Osteoblast (primary cell): ENCODE measurements around the gene ROS1. TPM values are rescaled to one million over a fixed set of nuclear protein-coding genes. Genes with fewer than 3 reads are reported as not detected.

Experiments used
- DNase-seq: peaks from one replicate; pipeline ENCODE4 v3.0.0; 2011; ENCODE audit warnings: low spot score, mixed read lengths; ENCODE audit not compliant: insufficient read length; ENCODE audit errors: missing footprints
- H2AFZ ChIP-seq: 2 replicates; pipeline ENCODE4 v1.6.0; 2011; ENCODE audit warnings: mild to moderate bottlenecking, low read length
- H3K27ac ChIP-seq: 2 replicates; pipeline ENCODE4 v1.5.1; 2011; ENCODE audit warnings: mild to moderate bottlenecking, low read depth, low read length, moderate library complexity
- H3K27me3 ChIP-seq: 2 replicates; pipeline ENCODE4 v1.6.0; 2012; ENCODE audit warnings: mild to moderate bottlenecking, control low read depth, inconsistent platforms, low read length, moderate library complexity; ENCODE audit not compliant: insufficient read depth
- H3K36me3 ChIP-seq: 2 replicates; pipeline ENCODE4 v1.5.1; 2011; ENCODE audit warnings: mild to moderate bottlenecking, low read length, control low read depth, moderate library complexity; ENCODE audit not compliant: insufficient read depth
- H3K4me1 ChIP-seq: 2 replicates; pipeline ENCODE4 v1.5.1; 2011; ENCODE audit warnings: mild to moderate bottlenecking, low read length, control low read depth, moderate library complexity; ENCODE audit not compliant: insufficient read depth
- H3K4me2 ChIP-seq: 2 replicates; pipeline ENCODE4 v1.6.0; 2011; ENCODE audit warnings: mild to moderate bottlenecking, low read length; ENCODE audit not compliant: insufficient read depth
- H3K4me3 ChIP-seq: fragments of 200-600 bp; sonication (generic); 3 replicates; pipeline ENCODE4 v1.5.1; 2012; ENCODE audit warnings: mild to moderate bottlenecking, low read length, inconsistent platforms; ENCODE audit not compliant: insufficient read depth
- H3K79me2 ChIP-seq: 2 replicates; pipeline ENCODE4 v1.6.0; 2012; ENCODE audit warnings: mild to moderate bottlenecking, low read length, control low read depth, inconsistent platforms; ENCODE audit not compliant: insufficient read depth
- H3K9me3 ChIP-seq: 2 replicates; pipeline ENCODE4 v1.5.1; 2011; ENCODE audit warnings: low read depth, low read length, control low read depth
- H4K20me1 ChIP-seq: 2 replicates; pipeline ENCODE4 v1.6.0; 2012; ENCODE audit warnings: mild to moderate bottlenecking, low read length, control low read depth; ENCODE audit not compliant: insufficient read depth
- CTCF ChIP-seq: IDR thresholded peaks from 2 replicates; pipeline ENCODE4 v1.5.1; 2011; ENCODE audit warnings: mild to moderate bottlenecking, low read depth, low read length, moderate library complexity; ENCODE audit errors: extremely low read depth
- total RNA-seq: library from RNA; depleted of rRNA; stranded (reverse); fragments of >200 nt; gene quantifications from 2 replicates; pipeline ENCODE4 v1.2.3, GENCODE V29; 2012

ROS1 gene
- total RNA-seq, 1 donor = 1.4 TPM

DNA sequence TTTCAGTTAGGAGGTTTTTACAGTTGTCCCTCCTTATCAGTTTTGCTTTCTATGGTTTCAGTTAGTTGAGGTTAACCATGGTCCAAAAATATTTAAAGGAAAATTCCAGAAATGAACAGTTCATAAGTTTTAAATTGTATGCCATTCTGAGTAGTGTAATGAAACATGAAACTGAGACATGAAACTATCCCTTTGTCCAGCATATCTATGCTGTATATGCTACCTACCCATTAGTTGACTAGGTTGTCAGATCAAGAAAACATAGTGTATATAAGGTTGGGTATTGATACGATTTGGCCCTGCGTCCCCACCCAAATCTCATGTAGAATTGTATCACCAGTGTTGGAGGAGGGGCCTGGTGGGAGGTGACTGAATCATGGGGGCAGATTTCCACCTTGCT, 121.3 kb downstream of the ROS1 start:
- Histone ChIP-seq H3K27me3 (no peaks in the 10 kb centered on the region), H4K20me1 (no peaks in the 10 kb centered on the region), H3K4me3 (no peak overlapping the region), H3K79me2 (no peaks in the 10 kb centered on the region), H3K4me1 (no peaks in the 10 kb centered on the region), H3K9me3 (no peaks in the 10 kb centered on the region), H2AFZ (no peak overlapping the region), H3K27ac (no peak overlapping the region), H3K36me3 (no peaks in the 10 kb centered on the region), H3K4me2 (no peak overlapping the region)
- TF ChIP-seq CTCF = no peak
- DNase-seq = no peak

GRCh38 chr6:117303323-117303722, 122.4 kb downstream of the ROS1 start:
- H3K4me1 ChIP-seq = no peaks in the 10 kb centered on the region
- H3K4me3 ChIP-seq = no peak overlapping the region
- no peak for DNase-seq
- no peak overlapping the region for H3K27ac ChIP-seq
- no peaks in the 10 kb centered on the region for H3K79me2 ChIP-seq
- no peaks in the 10 kb centered on the region for H3K9me3 ChIP-seq
- H3K27me3 ChIP-seq = no peaks in the 10 kb centered on the region
- no peak for TF ChIP-seq CTCF
- H3K4me2 ChIP-seq = no peak overlapping the region
- H3K36me3 ChIP-seq = no peaks in the 10 kb centered on the region
- no peaks in the 10 kb centered on the region for H4K20me1 ChIP-seq
- H2AFZ ChIP-seq = no peak overlapping the region

DNA sequence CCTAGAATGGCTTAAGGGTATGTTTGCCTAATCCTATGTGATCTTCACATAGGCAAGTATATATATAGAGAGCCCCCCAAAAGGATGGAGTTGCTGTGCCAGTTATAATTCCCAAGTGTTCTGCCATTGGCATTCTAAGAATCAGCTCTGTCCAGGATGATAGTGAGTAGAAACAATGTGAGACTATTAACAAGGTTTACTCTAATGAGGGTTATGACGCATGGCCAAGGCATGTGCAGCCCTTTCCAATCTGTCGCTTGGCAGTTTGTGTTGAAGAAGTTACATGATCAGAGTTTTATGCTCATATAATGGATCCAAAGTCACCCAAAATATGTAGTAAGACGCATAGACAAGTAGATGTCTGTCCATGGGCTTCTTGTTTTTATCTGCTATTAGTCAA, 126.8 kb downstream of the ROS1 start:
- no peaks in the 10 kb centered on the region for H3K36me3 ChIP-seq
- peak; percentile 26 for DNase-seq
- no peak for TF ChIP-seq CTCF
- no peaks in the 10 kb centered on the region for H3K4me1 ChIP-seq
- H3K4me2 ChIP-seq = no peak overlapping the region
- no peaks in the 10 kb centered on the region for H4K20me1 ChIP-seq
- no peak overlapping the region for H3K27ac ChIP-seq
- H3K79me2 ChIP-seq = no peaks in the 10 kb centered on the region
- H2AFZ ChIP-seq = no peak overlapping the region
- H3K4me3 ChIP-seq = no peak overlapping the region
- no peaks in the 10 kb centered on the region for H3K9me3 ChIP-seq
- no peaks in the 10 kb centered on the region for H3K27me3 ChIP-seq

DNA sequence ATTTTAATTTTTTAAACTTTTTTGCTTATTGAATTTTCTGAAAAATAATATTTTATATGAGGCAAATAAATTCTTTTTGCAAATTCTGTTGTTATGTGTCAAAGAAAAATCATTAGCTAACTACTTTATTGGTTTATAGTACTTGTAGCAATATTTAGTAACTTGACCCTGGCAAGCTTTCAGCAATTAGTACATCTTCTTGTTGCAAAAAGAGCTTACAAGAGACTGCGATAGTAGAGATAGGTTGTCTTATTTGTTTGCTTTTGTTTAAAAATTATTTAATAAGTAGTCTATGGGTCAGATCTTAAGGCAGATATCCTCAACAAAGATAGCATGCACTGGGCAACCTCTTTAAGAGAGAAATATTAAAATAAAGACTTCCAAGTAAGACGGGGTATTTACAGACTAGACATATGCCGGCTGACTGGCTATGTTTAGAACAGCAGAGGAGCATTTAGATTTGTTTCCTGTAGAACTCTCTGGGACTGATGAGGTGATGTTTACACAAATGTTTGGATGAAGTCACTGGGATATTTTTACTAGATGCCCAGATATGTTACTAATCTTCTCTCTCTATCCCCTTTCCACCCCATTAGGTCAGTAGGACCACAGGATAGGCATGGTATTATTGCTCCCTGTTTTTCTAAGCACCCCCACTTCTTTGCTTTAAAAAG, 135.4 kb downstream of the ROS1 start:
- no peak for DNase-seq
- H3K4me3 ChIP-seq = no peak overlapping the region
- no peaks in the 10 kb centered on the region for H3K36me3 ChIP-seq
- no peak for TF ChIP-seq CTCF
- H3K27me3 ChIP-seq = no peaks in the 10 kb centered on the region
- no peaks in the 10 kb centered on the region for H3K79me2 ChIP-seq
- H3K4me2 ChIP-seq = no peak overlapping the region
- H2AFZ ChIP-seq = no peak overlapping the region
- no peaks in the 10 kb centered on the region for H3K4me1 ChIP-seq
- H3K27ac ChIP-seq = no peak overlapping the region
- H3K9me3 ChIP-seq = no peaks in the 10 kb centered on the region
- no peaks in the 10 kb centered on the region for H4K20me1 ChIP-seq
